ENCODE data around the gene SMIM36. TPM values are rescaled to one million over a fixed set of nuclear protein-coding genes. Genes with fewer than 3 reads are reported as not detected.
"Not testable (repeated sequence)": the region's sequence is repeated elsewhere in the genome, so short reads cannot be mapped to it uniquely, and the experiment has no call there.

The SMIM36 gene
- total RNA-seq, 2 donors from 2014 or later = not detected

DNA sequence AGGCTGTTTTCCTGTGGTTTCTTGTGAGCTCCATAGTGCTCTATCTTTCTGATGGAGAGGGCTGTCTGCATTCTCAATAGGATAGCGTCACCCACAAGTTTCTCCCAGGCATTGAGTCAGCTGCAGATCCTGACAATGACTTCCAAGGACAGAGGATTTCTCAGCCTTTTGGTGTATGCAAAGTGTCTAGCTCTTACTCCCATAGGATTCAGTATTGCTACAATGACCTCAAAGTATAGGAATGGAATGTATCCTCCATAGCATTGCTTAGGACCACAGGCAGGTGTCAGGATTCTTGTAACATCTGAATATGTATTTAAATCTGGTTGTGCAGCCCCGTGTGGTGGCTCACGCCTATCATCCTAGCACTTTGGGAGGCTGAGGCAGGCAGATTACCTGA lies 32.3 kb downstream of the SMIM36 start:
- no peaks in the 10 kb centered on the region for H3K9me3 ChIP-seq (ENCODE audit: control insufficient read depth, low read length)
- TF ChIP-seq CTCF (conservative IDR thresholded peaks at IDR 0.05) = no peak
- no peak for DNase-seq
- H3K4me3 ChIP-seq (ENCODE audit: low read length) = no peak overlapping the region
- peaks cover 16% of the 10 kb centered on the region for H3K4me1 Mint-ChIP-seq
- peaks cover 5% of the 10 kb centered on the region for H3K9me3 Mint-ChIP-seq
- no peaks in the 10 kb centered on the region for H3K27me3 Mint-ChIP-seq (ENCODE audit: insufficient read depth)
- no peak overlapping the region for H3K9ac ChIP-seq (ENCODE audit: extremely low read depth, low read length, poor library complexity, severe bottlenecking)
- no peak overlapping the region for H3K27ac ChIP-seq (ENCODE audit: low read depth, low read length)
- H3K4me3 Mint-ChIP-seq = no peak overlapping the region
- no peaks in the 10 kb centered on the region for H3K36me3 Mint-ChIP-seq (ENCODE audit: low read depth)
- H3K4me1 ChIP-seq (ENCODE audit: control insufficient read depth, insufficient read depth, low read length) = no peaks in the 10 kb centered on the region
- WGBS, 2 experiments (ENCODE audit: insufficient coverage in 1 of 2, insufficient read length in 1 of 2) = 83 to 100% methylated on average over 1 to 3 of the region's 3 CpGs
- H3K27me3 ChIP-seq (ENCODE audit: control insufficient read depth, insufficient read depth, low read length, poor library complexity, severe bottlenecking) = no peaks in the 10 kb centered on the region
- no peaks in the 10 kb centered on the region for H3K36me3 ChIP-seq (ENCODE audit: control insufficient read depth, insufficient read depth, low read length)
- H3K27ac Mint-ChIP-seq = no peak overlapping the region

GRCh38 chr17:55466671-55467070 lies 44.6 kb downstream of the SMIM36 start:
- Histone ChIP-seq H3K4me3 (ENCODE audit: low read length) (no peak overlapping the region), H3K4me1 (ENCODE audit: control insufficient read depth, insufficient read depth, low read length) (no peaks in the 10 kb centered on the region), H3K36me3 (ENCODE audit: control insufficient read depth, insufficient read depth, low read length) (no peaks in the 10 kb centered on the region), H3K9me3 (ENCODE audit: control insufficient read depth, low read length) (peaks cover 4% of the 10 kb centered on the region), H3K27ac (ENCODE audit: low read depth, low read length) (no peak overlapping the region), H3K27me3 (ENCODE audit: control insufficient read depth, insufficient read depth, low read length, poor library complexity, severe bottlenecking) (no peaks in the 10 kb centered on the region), H3K9ac (ENCODE audit: extremely low read depth, low read length, poor library complexity, severe bottlenecking) (no peak overlapping the region)
- peaks cover 23% of the 10 kb centered on the region for H3K4me1 Mint-ChIP-seq
- H3K9me3 Mint-ChIP-seq = peaks cover 19% of the 10 kb centered on the region
- H3K27me3 Mint-ChIP-seq (ENCODE audit: insufficient read depth) = no peaks in the 10 kb centered on the region
- WGBS, 2 experiments (ENCODE audit: insufficient coverage in 1 of 2, insufficient read length in 1 of 2) = 58 to 61% methylated on average over 4 to 7 of the region's 7 CpGs
- H3K36me3 Mint-ChIP-seq (ENCODE audit: low read depth) = peaks cover 8% of the 10 kb centered on the region
- H3K27ac Mint-ChIP-seq = peak overlapping the region; percentile 83
- DNase-seq = peak; percentile 64
- H3K4me3 Mint-ChIP-seq = peak overlapping the region; percentile 11
- no peak for TF ChIP-seq CTCF (conservative IDR thresholded peaks at IDR 0.05)

GRCh38 chr17:55465771-55466170 lies 45.5 kb downstream of the SMIM36 start:
- H3K27me3 Mint-ChIP-seq (ENCODE audit: insufficient read depth); H3K27ac Mint-ChIP-seq; H3K27ac ChIP-seq (ENCODE audit: low read depth, low read length); DNase-seq; H3K36me3 Mint-ChIP-seq (ENCODE audit: low read depth); H3K4me3 Mint-ChIP-seq; H3K9me3 ChIP-seq (ENCODE audit: control insufficient read depth, low read length); H3K27me3 ChIP-seq (ENCODE audit: control insufficient read depth, insufficient read depth, low read length, poor library complexity, severe bottlenecking); H3K4me1 ChIP-seq (ENCODE audit: control insufficient read depth, insufficient read depth, low read length); H3K36me3 ChIP-seq (ENCODE audit: control insufficient read depth, insufficient read depth, low read length); H3K4me3 ChIP-seq (ENCODE audit: low read length); H3K9ac ChIP-seq (ENCODE audit: extremely low read depth, low read length, poor library complexity, severe bottlenecking): not testable (repeated sequence)
- Mint-ChIP-seq H3K9me3 (peaks cover 19% of the 10 kb centered on the region), H3K4me1 (peaks cover 23% of the 10 kb centered on the region)
- WGBS, 2 experiments (ENCODE audit: insufficient coverage in 1 of 2, insufficient read length in 1 of 2) = 90 to 96% methylated on average over 3 to 4 of the region's 4 CpGs

DNA sequence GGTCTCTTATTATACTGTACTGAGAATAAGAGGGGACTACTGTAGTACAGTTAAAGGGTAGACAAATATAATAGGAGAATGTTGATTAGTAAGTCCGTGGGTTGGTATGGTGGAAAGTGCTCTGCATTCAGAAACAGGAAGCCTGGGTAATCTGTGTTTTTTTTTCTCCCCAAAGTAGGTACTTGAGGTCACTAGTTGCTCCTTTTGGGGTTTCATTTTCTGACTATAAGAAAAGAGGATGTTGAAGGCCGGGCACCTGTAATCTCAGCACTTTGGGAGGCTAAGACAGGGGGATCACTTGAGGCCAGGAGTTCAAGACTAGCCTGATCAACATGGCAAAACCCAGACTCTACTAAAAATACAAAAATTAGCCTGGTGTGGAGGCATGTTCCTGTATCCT lies 47.7 kb downstream of the SMIM36 start:
- no peak overlapping the region for H3K27ac Mint-ChIP-seq
- Histone ChIP-seq H3K4me1 (ENCODE audit: control insufficient read depth, insufficient read depth, low read length) (no peaks in the 10 kb centered on the region), H3K9ac (ENCODE audit: extremely low read depth, low read length, poor library complexity, severe bottlenecking) (no peak overlapping the region), H3K4me3 (ENCODE audit: low read length) (no peak overlapping the region), H3K36me3 (ENCODE audit: control insufficient read depth, insufficient read depth, low read length) (no peaks in the 10 kb centered on the region), H3K27ac (ENCODE audit: low read depth, low read length) (no peak overlapping the region), H3K9me3 (ENCODE audit: control insufficient read depth, low read length) (peaks cover 4% of the 10 kb centered on the region), H3K27me3 (ENCODE audit: control insufficient read depth, insufficient read depth, low read length, poor library complexity, severe bottlenecking) (no peaks in the 10 kb centered on the region)
- peaks cover 23% of the 10 kb centered on the region for H3K4me1 Mint-ChIP-seq
- no peak for DNase-seq
- H3K4me3 Mint-ChIP-seq = no peak overlapping the region
- H3K9me3 Mint-ChIP-seq = peaks cover 15% of the 10 kb centered on the region
- H3K27me3 Mint-ChIP-seq (ENCODE audit: insufficient read depth) = no peaks in the 10 kb centered on the region
- peaks cover 8% of the 10 kb centered on the region for H3K36me3 Mint-ChIP-seq (ENCODE audit: low read depth)
- TF ChIP-seq CTCF (conservative IDR thresholded peaks at IDR 0.05) = no peak
- 93 to 100% methylated on average over 1 to 2 of the region's 2 CpGs for WGBS, 2 experiments (ENCODE audit: insufficient coverage in 1 of 2, insufficient read length in 1 of 2)
